HepG2 (cell line): Measurements from ENCODE around the gene CTXN1. TPM values are rescaled to one million over a fixed set of nuclear protein-coding genes. Genes with fewer than 3 reads are reported as not detected.

Experiments used
- ATRX ChIP-seq: sonication (generic); formaldehyde crosslinking; IDR thresholded peaks from 2 replicates; pipeline ENCODE4 v1.4.0; 2020; ENCODE audit warnings: missing genetic modification reagents, borderline replicate concordance
- HMG20A ChIP-seq: IDR thresholded peaks from 2 replicates; pipeline ENCODE4 v1.6.1; 2016; ENCODE audit warnings: borderline replicate concordance
- SOX13 ChIP-seq, 3 experiments: fragments of 450-650 bp in 1 of 3; sonication (generic) in 1 of 3; formaldehyde crosslinking in 1 of 3; IDR thresholded peaks in 2 of 3; conservative IDR thresholded peaks in 1 of 3; 2 replicates each; pipeline versions ENCODE4 v1.5.0 to v1.6.1; 2016 to 2020; ENCODE audit warnings: antibody characterized with exemption in 1 of 3, mild to moderate bottlenecking in 1 of 3, missing compliant biosample characterization in 1 of 3, missing genetic modification reagents in 1 of 3, moderate library complexity in 1 of 3
- ZMYM2 ChIP-seq: sonication (generic); formaldehyde crosslinking; IDR thresholded peaks from 2 replicates; pipeline ENCODE4 v1.8.0; 2022; ENCODE audit warnings: mild to moderate bottlenecking, missing genetic modification reagents
- ZNF143 ChIP-seq: sonication (generic); formaldehyde crosslinking; IDR thresholded peaks from 2 replicates; pipeline ENCODE4 v1.4.0; 2020; ENCODE audit warnings: missing genetic modification reagents
- ZNF331 ChIP-seq: sonication (generic); formaldehyde crosslinking; IDR thresholded peaks from 2 replicates; pipeline ENCODE4 v1.4.0; 2020; ENCODE audit warnings: missing genetic modification reagents
- ZNF33A ChIP-seq: sonication (generic); formaldehyde crosslinking; IDR thresholded peaks from 2 replicates; pipeline ENCODE4 v1.5.1; 2020; ENCODE audit warnings: missing genetic modification reagents, mild to moderate bottlenecking, moderate library complexity, borderline replicate concordance
- ZNF562 ChIP-seq: sonication (generic); formaldehyde crosslinking; IDR thresholded peaks from 2 replicates; pipeline ENCODE4 v1.8.0; 2022; ENCODE audit warnings: missing genetic modification reagents, borderline replicate concordance
- polyA plus RNA-seq, 8 experiments: library from polyadenylated mRNA; depleted of rRNA in 3 of 8; stranded (reverse) in 7 of 8; unstranded in 1 of 8; fragments of >200 nt; fragmentation: Illumina TruSeq in 4 of 8; extraction: Trizol in 4 of 8; gene quantifications; 2 replicates each; pipeline versions ENCODE4 v1.2.1 to v1.2.3, GENCODE V29; 2011 to 2016; ENCODE audit warnings: low read depth in 4 of 8, missing spikeins in 1 of 8, mixed read lengths in 1 of 8; ENCODE audit not compliant: insufficient read depth in 1 of 8
- total RNA-seq, 5 experiments: library from RNA; depleted of rRNA; stranded (reverse); fragments of >200 nt; fragmentation: Illumina TruSeq; extraction: Trizol; gene quantifications; 2 replicates each; pipeline ENCODE4 v1.2.3, GENCODE V29; 2016; ENCODE audit warnings: low read depth in 1 of 5
- TF ChIP-seq, protein P1 (sequence below), 2 experiments: sonication (generic) in 1 of 2; formaldehyde crosslinking in 1 of 2; IDR thresholded peaks; 2 replicates each; pipeline versions ENCODE4 v1.5.1 to v1.6.1; 2011 to 2020; ENCODE audit warnings: borderline replicate concordance in 1 of 2, low read depth in 1 of 2, low read length in 1 of 2, mild to moderate bottlenecking in 1 of 2, missing genetic modification reagents in 1 of 2, moderate library complexity in 1 of 2
- TF ChIP-seq, protein P2 (sequence below): IDR thresholded peaks from 2 replicates; pipeline ENCODE4 v1.6.1; 2016; ENCODE audit warnings: missing compliant biosample characterization, missing genetic modification reagents, borderline replicate concordance
- TF ChIP-seq, protein P3 (sequence below): sonication (generic); formaldehyde crosslinking; IDR thresholded peaks from 2 replicates; pipeline ENCODE4 v1.4.0; 2020; ENCODE audit warnings: missing genetic modification reagents
- TF ChIP-seq, protein P4 (sequence below): sonication (generic); formaldehyde crosslinking; conservative IDR thresholded peaks from 2 replicates; pipeline ENCODE4 v1.4.0; 2020; ENCODE audit warnings: missing genetic modification reagents
- TF ChIP-seq, protein P5 (sequence below): sonication (generic); formaldehyde crosslinking; IDR thresholded peaks from 2 replicates; pipeline ENCODE4 v1.4.0; 2020; ENCODE audit warnings: missing genetic modification reagents, borderline replicate concordance

CTXN1 gene
- total and polyA plus RNA-seq, 2 of the 13 experiments (the other 11 are each of a cell fraction or from before 2014, with no cell fraction given), result 0.11 TPM; not detected in 1

DNA sequence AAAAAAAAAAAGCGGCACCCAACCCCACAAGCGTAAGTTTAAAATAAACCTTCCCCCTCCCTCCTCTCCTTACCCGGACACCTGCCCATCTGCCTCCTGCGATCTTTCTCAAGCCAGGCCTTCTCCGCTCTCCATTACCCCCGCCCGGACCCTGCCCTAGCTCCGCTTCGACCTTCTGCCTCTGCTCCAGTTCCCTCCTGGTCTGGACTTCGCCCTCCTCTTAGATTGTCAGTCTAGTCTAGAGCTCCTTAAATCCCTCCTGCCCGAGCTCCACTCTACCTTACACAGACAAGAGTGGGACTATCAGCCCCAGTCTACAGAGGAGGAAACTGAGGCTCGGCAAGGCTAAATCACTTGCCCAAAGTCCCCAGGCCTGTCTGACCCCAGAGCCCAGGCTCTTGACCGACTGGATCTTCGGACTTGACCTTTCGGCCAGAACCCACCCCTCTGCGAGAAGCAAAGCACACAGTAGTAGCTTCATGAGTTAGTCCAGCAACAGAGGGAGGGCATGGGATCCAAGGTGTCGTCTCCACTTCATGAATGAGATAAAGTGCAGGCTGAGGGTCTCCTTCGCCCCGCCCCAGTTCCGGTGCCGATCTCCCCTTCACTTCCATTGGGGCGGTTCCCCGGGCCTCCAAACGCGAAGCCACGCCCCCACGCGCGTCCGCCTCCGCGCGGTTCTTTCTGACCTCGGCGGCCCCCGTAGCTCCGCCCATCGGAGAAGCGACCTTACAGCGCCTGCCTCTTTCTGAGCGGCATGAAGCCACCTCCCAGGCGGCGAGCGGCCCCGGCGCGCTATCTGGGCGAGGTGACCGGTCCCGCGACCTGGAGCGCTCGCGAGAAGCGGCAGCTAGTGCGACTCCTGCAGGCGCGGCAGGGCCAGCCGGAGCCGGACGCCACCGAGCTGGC is 6.1 kb downstream of the CTXN1 start, which contains the start of gene SNAPC2 (continued):
- 0 out of 2 replicates have a peak, but pooled peaks have one; percentile 50 for TF ChIP-seq ZMYM2
- TF ChIP-seq ZNF143, result 0 out of 2 replicates have a peak, but pooled peaks have one; percentile 38
- TF ChIP-seq, protein P1, sequence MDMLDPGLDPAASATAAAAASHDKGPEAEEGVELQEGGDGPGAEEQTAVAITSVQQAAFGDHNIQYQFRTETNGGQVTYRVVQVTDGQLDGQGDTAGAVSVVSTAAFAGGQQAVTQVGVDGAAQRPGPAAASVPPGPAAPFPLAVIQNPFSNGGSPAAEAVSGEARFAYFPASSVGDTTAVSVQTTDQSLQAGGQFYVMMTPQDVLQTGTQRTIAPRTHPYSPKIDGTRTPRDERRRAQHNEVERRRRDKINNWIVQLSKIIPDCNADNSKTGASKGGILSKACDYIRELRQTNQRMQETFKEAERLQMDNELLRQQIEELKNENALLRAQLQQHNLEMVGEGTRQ (IDR thresholded peaks at IDR 0.05; ENCODE audit: low read depth, low read length), result no peak
- TF ChIP-seq, protein P1 (CRISPR knock-in tag; IDR thresholded peaks at IDR 0.05; ENCODE audit: borderline replicate concordance), result no peak
- TF ChIP-seq, protein P2, sequence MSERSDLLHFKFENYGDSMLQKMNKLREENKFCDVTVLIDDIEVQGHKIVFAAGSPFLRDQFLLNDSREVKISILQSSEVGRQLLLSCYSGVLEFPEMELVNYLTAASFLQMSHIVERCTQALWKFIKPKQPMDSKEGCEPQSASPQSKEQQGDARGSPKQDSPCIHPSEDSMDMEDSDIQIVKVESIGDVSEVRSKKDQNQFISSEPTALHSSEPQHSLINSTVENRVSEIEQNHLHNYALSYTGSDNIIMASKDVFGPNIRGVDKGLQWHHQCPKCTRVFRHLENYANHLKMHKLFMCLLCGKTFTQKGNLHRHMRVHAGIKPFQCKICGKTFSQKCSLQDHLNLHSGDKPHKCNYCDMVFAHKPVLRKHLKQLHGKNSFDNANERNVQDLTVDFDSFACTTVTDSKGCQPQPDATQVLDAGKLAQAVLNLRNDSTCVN (CRISPR knock-in tag), result no peak; the same call in 1 of the 2 replicates
- no peak; the same call in none of the 2 replicates for TF ChIP-seq ZNF331 (CRISPR knock-in tag)
- no peak for TF ChIP-seq HMG20A (CRISPR knock-in tag)
- 0 out of 2 replicates have a peak, but pooled peaks have one; percentile 66 for TF ChIP-seq ZNF33A
- no peak for TF ChIP-seq SOX13 (IDR thresholded peaks at IDR 0.05)
- TF ChIP-seq SOX13 (CRISPR knock-in tag; conservative IDR thresholded peaks at IDR 0.05 in 1 of 2, IDR thresholded peaks at IDR 0.05 in 1 of 2), result peak in 1 of 2 experiments; percentile 41; a peak in 1 of 4 replicates
- no peak for TF ChIP-seq ATRX
- TF ChIP-seq, protein P3, sequence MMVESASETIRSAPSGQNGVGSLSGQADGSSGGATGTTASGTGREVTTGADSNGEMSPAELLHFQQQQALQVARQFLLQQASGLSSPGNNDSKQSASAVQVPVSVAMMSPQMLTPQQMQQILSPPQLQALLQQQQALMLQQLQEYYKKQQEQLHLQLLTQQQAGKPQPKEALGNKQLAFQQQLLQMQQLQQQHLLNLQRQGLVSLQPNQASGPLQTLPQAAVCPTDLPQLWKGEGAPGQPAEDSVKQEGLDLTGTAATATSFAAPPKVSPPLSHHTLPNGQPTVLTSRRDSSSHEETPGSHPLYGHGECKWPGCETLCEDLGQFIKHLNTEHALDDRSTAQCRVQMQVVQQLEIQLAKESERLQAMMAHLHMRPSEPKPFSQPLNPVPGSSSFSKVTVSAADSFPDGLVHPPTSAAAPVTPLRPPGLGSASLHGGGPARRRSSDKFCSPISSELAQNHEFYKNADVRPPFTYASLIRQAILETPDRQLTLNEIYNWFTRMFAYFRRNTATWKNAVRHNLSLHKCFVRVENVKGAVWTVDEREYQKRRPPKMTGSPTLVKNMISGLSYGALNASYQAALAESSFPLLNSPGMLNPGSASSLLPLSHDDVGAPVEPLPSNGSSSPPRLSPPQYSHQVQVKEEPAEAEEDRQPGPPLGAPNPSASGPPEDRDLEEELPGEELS (CRISPR knock-in tag), result peak; percentile 45; the same call in 1 of the 2 replicates
- no peak for TF ChIP-seq ZNF562 (CRISPR knock-in tag)
- TF ChIP-seq, protein P4, sequence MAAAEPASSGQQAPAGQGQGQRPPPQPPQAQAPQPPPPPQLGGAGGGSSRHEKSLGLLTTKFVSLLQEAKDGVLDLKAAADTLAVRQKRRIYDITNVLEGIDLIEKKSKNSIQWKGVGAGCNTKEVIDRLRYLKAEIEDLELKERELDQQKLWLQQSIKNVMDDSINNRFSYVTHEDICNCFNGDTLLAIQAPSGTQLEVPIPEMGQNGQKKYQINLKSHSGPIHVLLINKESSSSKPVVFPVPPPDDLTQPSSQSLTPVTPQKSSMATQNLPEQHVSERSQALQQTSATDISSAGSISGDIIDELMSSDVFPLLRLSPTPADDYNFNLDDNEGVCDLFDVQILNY (CRISPR knock-in tag), result no peak
- TF ChIP-seq, protein P5, sequence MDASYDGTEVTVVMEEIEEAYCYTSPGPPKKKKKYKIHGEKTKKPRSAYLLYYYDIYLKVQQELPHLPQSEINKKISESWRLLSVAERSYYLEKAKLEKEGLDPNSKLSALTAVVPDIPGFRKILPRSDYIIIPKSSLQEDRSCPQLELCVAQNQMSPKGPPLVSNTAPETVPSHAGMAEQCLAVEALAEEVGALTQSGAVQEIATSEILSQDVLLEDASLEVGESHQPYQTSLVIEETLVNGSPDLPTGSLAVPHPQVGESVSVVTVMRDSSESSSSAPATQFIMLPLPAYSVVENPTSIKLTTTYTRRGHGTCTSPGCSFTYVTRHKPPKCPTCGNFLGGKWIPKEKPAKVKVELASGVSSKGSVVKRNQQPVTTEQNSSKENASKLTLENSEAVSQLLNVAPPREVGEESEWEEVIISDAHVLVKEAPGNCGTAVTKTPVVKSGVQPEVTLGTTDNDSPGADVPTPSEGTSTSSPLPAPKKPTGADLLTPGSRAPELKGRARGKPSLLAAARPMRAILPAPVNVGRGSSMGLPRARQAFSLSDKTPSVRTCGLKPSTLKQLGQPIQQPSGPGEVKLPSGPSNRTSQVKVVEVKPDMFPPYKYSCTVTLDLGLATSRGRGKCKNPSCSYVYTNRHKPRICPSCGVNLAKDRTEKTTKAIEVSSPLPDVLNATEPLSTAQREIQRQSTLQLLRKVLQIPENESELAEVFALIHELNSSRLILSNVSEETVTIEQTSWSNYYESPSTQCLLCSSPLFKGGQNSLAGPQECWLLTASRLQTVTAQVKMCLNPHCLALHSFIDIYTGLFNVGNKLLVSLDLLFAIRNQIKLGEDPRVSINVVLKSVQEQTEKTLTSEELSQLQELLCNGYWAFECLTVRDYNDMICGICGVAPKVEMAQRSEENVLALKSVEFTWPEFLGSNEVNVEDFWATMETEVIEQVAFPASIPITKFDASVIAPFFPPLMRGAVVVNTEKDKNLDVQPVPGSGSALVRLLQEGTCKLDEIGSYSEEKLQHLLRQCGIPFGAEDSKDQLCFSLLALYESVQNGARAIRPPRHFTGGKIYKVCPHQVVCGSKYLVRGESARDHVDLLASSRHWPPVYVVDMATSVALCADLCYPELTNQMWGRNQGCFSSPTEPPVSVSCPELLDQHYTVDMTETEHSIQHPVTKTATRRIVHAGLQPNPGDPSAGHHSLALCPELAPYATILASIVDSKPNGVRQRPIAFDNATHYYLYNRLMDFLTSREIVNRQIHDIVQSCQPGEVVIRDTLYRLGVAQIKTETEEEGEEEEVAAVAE (CRISPR knock-in tag), result peak; percentile 64; the same call in 1 of the 2 replicates
